Neural progenitor cell (in vitro differentiated cells): ENCODE data around the gene KIFC3.

Experiments
- CTCF ChIP-seq: fragments of 200-600 bp; sonication (generic); IDR thresholded peaks from 2 replicates; pipeline ENCODE4 v1.5.1; 2017; ENCODE audit warnings: antibody characterized with exemption, mild to moderate bottlenecking
- EZH2 ChIP-seq: fragments of 200-600 bp; sonication (generic); IDR thresholded peaks from 2 replicates; pipeline ENCODE4 v1.6.1; 2017; ENCODE audit warnings: antibody characterized with exemption, mild to moderate bottlenecking, moderate library complexity
- EZH2phosphoT487 ChIP-seq: fragments of 200-600 bp; sonication (generic); IDR thresholded peaks from 2 replicates; pipeline ENCODE4 v1.6.1; 2017; ENCODE audit warnings: antibody characterized with exemption

- TF ChIP-seq CTCF: no peak
- TF ChIP-seq EZH2: no peak
- no peak for TF ChIP-seq EZH2phosphoT487
These were observed 4.0 kb downstream of the KIFC3 start for GRCh38 chr16:57798267-57798810.
